K562 (cell line): Measurements from ENCODE around the gene KRT35.

Experiments
- AFF4 ChIP-seq: sonication (generic); formaldehyde crosslinking; IDR thresholded peaks from 2 replicates; pipeline ENCODE4 v1.8.0; 2023; ENCODE audit warnings: mild to moderate bottlenecking, missing genetic modification reagents
- CTCF ChIP-seq, 3 experiments: IDR thresholded peaks in 2 of 3; conservative IDR thresholded peaks in 1 of 3; 2 replicates each; pipeline ENCODE4 v1.5.1; 2011 to 2012; ENCODE audit warnings: low read length in 3 of 3, mild to moderate bottlenecking in 3 of 3, control low read depth in 2 of 3, improper control_type of control experiment in 1 of 3, inconsistent platforms in 1 of 3, low read depth in 1 of 3, mixed read lengths in 1 of 3, moderate library complexity in 1 of 3; ENCODE audit not compliant: insufficient read depth in 2 of 3
- ELK3 ChIP-seq: fragments of 450-650 bp; formaldehyde crosslinking; IDR thresholded peaks from 2 replicates; pipeline ENCODE4 v1.4.0; 2020; ENCODE audit warnings: mild to moderate bottlenecking
- EZH2 ChIP-seq: IDR thresholded peaks from 2 replicates; pipeline ENCODE4 v1.6.1; 2012; ENCODE audit warnings: low read depth, mild to moderate bottlenecking, inconsistent platforms, low read length, borderline replicate concordance
- NKRF ChIP-seq: fragments of 450-650 bp; IDR thresholded peaks from 2 replicates; pipeline ENCODE4 v1.6.1; 2016; ENCODE audit warnings: borderline replicate concordance
- SRF ChIP-seq, 2 experiments: fragments of 250-450, 450-650 bp in 1 of 2; sonication (Bioruptor Pico) in 1 of 2; sonication (generic) in 1 of 2; formaldehyde crosslinking; IDR thresholded peaks; 2 replicates each; pipeline versions ENCODE4 v1.5.0 to v1.5.1; 2020 to 2022; ENCODE audit warnings: mild to moderate bottlenecking in 1 of 2, missing genetic modification reagents in 1 of 2
- TFAM ChIP-seq: fragments of 250-450 bp; sonication (Bioruptor Pico); conservative IDR thresholded peaks from 2 replicates; pipeline ENCODE4 v1.5.0; 2021; ENCODE audit warnings: mild to moderate bottlenecking, moderate library complexity
- ZNF253 ChIP-seq: fragments of 250-450 bp; sonication (Bioruptor Pico); conservative IDR thresholded peaks from 2 replicates; pipeline ENCODE4 v1.6.1; 2021; ENCODE audit warnings: mild to moderate bottlenecking

- no peak for TF ChIP-seq ELK3 (CRISPR knock-in tag)
- TF ChIP-seq EZH2, result no peak
- no peak for TF ChIP-seq NKRF
- no peak for TF ChIP-seq SRF (CRISPR knock-in tag; IDR thresholded peaks at IDR 0.05)
- TF ChIP-seq CTCF (IDR thresholded peaks at IDR 0.05 in 2 of 3, conservative IDR thresholded peaks at IDR 0.05 in 1 of 3; ENCODE audit: insufficient read depth in 2 of 3, low read depth in 1 of 3, low read length in 3 of 3), result no peak
- no peak for TF ChIP-seq AFF4 (CRISPR knock-in tag)
- TF ChIP-seq ZNF253, result no peak
- TF ChIP-seq TFAM (CRISPR knock-in tag), result no peak
Observed at GRCh38 chr17:41505007-41505808, 24.3 kb upstream of the KRT35 start, which contains the start of gene KRT13.
